Esophagus squamous epithelium (tissue), 4 donors: ENCODE data around the gene RELCH.

ENCODE experiments used
- CTCF ChIP-seq, 6 experiments: fragments of 450-650 bp in 4 of 6; fragments of 200-600 bp in 2 of 6; sonication (generic) in 2 of 6; IDR thresholded peaks; one replicate each; pipeline ENCODE4 v1.5.1; 2016 to 2019; ENCODE audit warnings: antibody characterized with exemption in 6 of 6, mild to moderate bottlenecking in 4 of 6, moderate library complexity in 4 of 6
- POLR2A ChIP-seq, 4 donors: fragments of 450-650 bp; IDR thresholded peaks; one replicate each; pipeline ENCODE4 v1.6.1; 2017; ENCODE audit warnings: antibody characterized with exemption in 4 of 4, mild to moderate bottlenecking in 4 of 4, moderate library complexity in 3 of 4

DNA sequence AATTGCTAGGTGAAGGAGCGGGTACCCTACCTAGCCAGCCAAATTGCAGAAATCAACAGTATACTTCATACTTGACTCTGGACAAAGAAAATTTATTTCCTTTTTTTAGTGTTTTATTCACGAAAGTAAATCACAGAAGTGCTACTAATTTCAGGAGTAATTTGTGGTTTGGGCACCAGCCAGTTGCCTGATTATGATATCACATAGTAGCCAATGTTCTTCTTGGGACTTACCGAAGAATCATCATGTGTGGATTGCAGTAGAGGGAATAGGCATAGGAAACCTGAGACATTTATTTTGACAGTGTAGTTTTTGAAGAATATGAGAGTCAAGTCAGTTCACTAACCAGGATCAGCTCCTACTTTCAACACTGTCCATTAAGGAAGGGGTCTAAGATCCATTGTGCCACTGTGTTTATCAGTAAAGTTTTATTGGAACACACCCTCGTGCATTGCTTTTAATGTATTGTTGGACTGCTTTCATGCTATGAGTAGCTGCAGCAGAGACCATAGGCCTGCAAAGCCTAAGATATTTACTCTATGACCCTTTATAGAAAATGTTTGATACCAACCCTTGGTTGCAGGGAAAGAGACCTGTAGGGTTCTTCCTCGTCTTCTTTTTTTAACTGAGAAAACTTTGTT is 170.1 kb downstream of the RELCH start:
- TF ChIP-seq CTCF (IDR thresholded peaks at IDR 0.05), result no peak
- TF ChIP-seq POLR2A (IDR thresholded peaks at IDR 0.05), result no peak
